Inflammatory macrophage treated with lipopolysaccharide for 1 hour (primary cell): ENCODE measurements around the gene MERTK.
A peak's percentile ranks its signal among the peaks of the same experiment; 100 is the strongest.
"Not testable (repeated sequence)": the region's sequence is repeated elsewhere in the genome, so short reads cannot be mapped to it uniquely, and the experiment has no call there.

Experiments used
- DNase-seq, 2 donors: peaks; one replicate each; pipeline ENCODE4 v3.0.0-alpha.2; 2020 to 2022

The MERTK gene

DNA sequence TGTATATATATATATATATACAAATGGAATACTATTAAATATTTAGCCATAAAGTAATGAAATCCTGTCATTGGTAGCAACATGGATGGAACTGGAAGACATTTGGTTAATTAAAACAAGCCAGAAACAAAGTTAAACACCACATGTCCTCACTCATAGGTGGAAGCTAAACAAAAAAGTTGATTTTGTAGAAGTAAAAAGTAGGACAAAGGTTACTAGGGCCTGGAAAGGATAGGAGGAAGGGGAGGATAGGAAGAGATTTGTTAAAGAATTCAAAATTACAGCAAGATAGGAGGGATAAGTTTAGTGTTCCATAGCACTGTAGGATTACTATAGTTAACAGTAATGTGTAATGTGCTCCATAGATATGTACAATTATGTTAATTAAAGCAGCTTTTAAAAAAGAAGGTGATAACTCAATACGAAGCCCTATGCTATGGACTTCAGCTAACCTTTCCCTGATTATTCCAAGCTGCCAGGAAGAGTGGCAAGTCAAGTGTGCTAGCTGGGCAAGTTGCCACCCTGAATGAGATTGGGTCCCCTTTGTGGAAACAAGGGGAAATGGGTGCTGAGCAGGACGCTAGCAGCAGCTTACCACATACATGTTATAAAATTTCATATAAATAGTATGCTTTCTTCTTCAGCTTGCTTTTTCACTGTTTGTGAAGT lies 12.3 kb downstream of the MERTK start:
- no peak for DNase-seq

DNA sequence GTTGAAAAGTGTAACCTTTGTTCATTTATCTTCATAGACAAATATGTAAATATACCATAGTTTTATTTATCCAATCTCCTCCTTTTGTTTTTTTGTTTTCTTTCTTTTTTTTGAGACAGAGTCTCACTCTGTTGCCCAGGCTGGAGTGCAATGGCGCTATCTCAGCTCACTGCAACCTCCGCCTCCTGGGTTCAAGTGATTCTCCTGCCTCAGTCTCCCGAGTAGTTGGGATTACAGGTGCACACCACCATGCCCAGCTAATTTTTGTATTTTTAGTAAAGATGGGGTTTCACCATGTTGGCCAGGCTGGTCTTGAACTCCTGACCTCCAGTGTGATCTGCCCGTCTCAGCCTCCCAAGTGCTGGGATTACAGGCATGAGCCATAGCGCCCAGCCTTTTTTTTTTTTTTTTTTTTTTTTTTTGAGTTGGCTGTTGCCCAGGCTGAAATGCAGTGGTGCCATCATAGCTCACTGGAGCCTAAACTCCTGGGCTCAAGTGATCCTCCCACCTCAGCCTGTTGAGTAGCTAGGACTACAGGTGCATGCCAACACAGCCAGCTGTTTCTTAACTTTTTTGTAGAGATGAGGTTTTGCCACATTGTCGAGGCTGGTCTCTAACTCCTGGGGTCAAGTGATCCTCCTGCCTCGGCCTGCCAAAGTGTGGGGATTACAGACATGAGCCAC lies 13.0 kb downstream of the MERTK start:
- DNase-seq, result not testable (repeated sequence)

DNA sequence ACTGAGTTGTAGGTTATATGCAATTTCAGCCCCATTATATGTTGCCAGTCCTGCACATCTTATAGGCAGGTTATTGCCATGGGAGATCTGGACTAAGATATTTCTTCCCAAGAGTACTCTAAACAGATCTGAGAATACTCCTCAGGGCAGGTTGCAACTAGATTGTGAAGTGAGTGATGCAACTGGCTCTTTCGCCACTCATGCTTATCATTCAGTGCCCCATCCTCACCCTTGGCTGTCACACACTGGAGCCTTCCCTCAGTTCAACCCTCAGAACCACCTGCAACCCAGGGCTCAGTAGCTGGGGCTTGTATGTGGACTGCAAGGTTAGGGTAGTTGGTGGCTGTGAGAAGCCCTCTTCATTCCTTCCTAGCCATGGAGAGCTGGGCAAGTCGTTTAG lies 14.1 kb downstream of the MERTK start:
- no peak for DNase-seq

DNA sequence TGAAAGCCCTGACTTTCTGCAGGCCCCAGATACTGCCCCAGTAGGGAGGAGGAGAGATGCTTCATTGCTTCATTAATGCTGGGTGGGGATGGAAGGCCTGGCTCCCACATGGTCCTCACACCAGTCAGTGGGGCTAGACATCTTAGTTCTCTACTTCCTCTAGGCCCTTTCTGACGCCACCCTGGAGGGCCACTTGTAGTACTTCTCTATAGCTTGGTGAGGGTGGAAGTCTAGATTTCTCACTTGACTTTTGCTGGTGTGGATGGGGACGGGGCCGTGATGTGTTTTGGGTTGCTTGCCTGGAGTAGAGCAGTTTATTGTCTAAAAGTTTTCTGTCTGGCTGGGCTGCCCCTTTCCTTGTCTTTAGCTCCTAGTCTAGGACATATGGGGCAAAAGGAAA lies 18.7 kb downstream of the MERTK start:
- DNase-seq, result no peak

DNA sequence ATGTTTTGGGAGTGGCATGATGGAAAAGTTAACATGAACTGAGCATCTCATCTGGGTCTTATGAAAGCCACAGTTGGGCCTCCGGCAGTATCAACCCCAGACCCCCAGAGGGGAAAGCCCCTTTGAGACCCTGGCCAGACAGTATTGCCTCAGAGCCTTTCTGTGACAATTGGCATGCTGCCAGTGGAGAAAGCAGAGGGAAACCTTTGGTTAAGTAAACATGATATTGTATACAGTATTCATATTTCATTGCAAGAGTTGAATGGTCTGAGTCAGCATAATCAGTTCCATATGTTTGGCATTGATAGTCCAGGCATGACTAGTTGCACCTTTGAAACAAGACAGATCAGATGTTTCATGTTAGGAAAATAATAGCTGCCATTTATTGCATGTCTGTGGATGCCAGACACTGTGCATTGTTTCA lies 20.0 kb downstream of the MERTK start:
- no peak for DNase-seq

DNA sequence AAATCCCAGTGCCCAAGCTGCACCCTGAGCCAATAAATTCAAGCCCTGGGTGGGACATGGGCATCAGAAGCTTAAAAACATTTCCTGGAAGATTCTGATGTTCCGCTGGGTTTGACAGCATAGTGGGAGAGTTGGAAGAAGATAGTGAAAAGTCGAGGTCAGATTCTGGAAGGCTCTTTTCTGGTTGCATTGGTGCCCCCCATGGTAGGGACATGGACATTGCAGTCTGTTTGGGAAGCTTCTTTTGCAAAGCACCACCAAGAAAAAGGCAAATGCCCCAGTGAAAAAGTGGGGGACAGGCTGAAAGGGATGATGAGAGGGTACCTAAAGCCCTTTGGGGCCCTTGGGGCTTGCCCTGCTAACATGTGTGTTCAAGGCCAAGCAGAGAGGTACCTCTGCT lies 21.0 kb downstream of the MERTK start:
- DNase-seq, result no peak

DNA sequence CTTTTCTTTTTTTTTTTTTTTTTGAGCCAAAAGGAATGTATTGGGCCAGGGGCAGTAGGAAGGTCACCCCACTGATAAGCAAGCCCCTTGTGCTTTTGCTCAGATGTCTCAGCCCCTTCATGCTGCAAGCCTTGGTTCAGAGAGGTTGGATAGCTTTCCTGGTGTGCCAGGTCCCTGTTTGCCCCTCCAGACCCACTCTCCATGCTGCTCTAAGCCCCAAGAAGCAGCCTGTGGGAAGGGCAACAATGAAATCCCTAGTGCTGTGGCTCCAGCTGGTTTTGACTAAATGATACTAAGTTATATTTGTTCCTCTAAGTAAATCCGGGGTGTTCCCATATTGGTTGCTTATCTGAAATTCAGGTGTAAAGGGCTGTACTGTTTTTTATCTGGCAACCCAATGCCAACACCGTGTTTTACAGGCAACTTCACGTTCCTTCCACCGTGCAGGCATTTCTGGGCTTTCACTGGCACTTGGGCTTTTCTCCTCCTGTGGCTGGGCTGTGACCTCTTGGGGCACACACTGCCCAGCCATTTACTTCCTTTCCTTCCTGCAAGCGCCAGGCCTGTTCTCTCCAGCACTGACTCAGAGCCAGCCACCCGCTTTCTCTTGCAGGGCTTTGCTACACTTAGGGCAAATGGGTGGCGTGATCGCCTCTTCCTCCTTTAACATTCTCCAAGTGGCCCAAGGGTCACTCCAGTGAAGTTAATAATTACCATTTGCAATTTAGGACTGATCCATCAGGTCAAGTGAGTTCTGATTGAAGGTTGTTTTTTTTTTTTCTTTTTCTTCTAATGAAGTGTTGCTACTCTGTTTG lies 21.6 kb downstream of the MERTK start:
- peak; percentile 79 to 84 for DNase-seq

DNA sequence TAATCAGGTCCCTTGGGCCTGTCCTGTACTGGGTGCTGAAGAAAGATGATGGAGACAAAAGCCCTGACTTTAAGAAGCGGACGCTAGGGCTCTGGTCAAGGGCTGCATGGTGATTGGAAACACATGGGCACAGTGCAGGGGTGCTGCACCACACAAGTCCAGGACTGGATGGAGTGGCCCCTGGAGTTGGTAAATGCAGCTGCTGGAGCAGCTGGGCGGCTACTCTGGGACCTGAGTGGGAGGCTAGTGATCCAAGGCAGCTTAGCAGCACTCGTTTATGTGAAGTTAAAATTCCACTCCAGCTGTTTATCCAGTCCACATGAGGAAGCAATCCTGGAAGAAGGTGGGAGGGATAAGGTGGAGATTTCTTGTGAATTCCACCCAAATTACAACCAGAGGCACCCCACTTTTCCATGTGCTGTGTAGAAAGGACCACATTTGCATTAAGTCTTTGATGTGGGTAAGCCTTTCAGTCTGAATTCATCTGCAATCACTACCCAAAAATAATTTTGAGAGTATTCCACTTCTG lies 24.9 kb downstream of the MERTK start:
- no peak for DNase-seq

DNA sequence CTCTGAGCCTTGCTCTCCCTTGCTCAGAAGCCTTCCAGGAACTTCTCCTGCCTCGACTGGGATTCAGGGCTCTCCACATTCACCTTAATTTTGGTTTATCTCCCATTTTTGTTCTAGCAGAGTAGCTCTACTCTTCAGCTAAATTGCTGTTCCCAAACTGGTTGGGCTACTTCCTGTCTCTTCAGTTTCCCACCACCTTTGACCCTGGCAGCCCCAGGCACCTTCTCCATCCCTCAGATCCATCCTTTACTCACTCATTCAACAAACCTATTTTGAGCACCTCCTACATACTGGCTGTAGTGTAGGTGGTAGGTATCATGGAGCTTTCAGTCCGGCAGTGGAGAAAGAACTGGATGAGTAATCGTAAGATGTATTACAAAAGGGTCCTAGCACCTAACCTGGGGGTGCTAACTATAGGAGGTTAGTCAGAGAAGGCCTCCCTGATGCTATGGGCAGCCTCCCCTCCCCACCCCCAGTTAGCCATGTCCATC lies 26.3 kb downstream of the MERTK start:
- DNase-seq, result no peak

DNA sequence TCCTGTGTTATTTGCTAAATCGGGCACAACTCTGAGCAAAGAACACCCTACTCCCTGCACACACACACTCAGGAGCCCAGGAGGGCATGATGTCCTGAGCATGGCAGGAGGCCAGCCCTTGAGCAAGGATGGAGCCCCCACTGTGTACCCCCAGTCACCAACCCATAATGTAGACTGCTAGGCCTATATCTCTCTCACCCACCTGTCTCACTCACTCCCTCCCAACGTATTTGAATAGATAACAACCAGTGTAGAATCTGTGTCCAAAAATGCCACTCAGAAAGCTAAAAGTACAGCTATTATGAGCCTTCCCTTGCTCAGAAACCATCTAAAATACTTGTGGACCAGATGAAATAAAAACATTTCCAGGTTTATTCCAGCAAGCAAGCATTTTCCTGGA lies 29.3 kb downstream of the MERTK start:
- DNase-seq, result no peak

DNA sequence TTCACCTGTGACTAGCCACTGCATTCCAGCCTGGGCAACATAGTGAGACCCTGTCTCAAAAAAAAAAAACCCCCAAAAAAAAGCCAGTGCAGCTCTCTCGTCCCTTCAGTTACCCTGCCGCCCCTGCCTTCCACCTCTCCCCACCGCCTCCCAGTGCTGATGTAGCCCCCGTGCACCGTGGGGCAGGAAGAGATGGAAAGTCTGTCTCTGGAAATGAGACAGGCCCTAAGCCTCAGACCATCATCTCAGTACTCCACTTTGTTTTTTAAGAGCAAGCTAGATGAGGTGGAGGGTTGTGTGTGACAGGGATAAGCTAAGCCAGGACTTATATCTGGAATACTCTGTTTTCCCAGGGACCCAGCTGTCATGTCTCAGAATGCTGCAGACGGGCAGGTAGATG lies 32.0 kb downstream of the MERTK start:
- DNase-seq, result no peak

DNA sequence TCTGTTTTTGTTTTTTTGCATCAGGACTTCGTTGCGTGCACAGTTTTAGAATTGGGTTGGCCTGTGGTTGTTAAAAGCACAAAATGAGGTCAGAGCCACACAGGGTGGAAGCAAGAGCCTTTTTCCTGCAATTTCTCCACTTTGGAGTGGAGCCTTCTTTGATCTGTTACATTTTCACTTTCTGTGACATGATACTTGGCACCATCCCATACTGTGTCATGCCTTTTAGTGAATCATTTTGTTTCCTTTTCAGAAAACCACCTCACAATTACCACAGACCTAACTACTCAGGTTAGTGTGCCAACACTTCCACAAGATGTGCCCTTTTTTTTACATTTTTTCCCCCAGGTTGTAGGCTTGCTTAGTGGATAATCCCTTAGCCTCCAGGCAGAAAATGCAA lies 32.5 kb downstream of the MERTK start:
- DNase-seq, result no peak

DNA sequence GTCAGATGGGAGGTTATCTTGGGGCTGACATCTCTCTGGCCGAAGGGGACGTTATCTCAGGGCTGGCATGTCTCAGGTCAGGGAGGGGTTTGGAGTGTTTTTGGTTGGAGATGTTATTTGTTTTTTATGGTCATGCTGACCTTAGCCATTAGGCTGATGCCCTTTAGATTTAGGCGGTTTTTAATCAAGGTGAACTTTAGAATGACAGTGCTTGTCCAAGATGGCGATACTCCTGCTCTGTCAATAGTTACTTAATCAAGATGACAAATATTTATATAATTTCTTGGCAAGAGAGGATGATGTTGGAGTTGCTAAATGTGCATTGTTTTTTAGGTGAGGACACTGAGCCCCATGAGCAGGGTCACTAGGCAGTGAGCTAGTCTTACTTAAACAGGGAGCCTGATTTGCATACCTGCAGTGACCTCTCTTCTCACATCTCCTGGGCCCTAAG lies 34.5 kb downstream of the MERTK start:
- DNase-seq, result no peak

DNA sequence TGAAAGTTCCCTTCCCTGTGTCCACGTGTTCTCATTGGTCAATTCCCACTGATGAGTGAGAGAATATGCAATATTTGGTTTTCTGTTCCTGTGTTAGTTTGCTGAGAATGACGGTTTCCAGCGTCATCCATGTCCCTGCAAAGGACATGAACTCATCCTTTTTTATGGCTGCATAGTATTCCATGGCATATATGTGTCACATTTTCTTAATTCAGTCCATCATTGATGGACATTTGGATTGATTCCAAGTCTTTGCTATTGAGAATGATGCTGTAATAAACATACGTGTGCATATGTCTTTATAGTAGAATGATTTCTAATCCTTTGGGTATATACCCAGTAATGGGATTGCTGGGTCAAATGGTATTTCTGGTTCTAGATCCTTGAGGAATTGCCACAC lies 35.5 kb downstream of the MERTK start:
- DNase-seq, result not testable (repeated sequence)

DNA sequence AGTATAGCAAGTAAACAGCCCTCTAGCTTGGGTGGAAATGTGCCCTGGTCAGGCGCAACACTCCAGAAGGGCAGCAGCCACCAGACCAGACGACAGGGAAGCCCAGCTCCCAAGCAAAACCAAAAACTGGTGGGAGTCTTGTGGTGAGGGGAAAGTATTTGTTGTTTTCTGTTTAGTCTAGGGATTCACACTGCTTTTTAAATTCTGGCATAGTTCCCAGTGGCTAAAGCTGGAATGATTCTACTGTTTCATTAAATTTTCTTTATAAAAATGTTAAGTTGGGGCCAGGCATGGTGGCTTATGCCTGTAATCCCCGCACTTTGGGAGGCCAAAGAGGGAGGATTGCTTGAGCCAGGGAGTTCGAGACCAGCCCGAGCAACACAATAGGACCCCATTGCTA lies 38.5 kb downstream of the MERTK start:
- no peak for DNase-seq

DNA sequence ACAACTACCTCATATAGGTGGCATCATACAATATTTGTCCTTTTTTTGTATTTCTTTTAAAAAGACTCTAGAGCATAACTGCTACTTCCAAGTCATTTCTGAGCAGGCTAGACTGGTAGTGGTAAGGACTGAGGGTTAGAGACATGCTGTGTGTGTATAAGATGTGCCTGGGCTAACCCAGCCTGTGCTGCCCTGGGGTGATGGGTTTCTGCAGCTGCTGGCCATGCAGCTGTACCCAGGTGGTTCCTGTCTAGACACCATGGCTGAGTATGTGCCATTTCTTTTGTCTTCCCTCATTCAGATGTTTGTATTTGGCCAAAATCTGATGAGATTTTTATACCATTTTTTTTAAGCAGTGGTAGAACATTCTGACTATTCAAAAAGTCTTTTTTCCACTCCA lies 40.0 kb downstream of the MERTK start:
- no peak for DNase-seq

DNA sequence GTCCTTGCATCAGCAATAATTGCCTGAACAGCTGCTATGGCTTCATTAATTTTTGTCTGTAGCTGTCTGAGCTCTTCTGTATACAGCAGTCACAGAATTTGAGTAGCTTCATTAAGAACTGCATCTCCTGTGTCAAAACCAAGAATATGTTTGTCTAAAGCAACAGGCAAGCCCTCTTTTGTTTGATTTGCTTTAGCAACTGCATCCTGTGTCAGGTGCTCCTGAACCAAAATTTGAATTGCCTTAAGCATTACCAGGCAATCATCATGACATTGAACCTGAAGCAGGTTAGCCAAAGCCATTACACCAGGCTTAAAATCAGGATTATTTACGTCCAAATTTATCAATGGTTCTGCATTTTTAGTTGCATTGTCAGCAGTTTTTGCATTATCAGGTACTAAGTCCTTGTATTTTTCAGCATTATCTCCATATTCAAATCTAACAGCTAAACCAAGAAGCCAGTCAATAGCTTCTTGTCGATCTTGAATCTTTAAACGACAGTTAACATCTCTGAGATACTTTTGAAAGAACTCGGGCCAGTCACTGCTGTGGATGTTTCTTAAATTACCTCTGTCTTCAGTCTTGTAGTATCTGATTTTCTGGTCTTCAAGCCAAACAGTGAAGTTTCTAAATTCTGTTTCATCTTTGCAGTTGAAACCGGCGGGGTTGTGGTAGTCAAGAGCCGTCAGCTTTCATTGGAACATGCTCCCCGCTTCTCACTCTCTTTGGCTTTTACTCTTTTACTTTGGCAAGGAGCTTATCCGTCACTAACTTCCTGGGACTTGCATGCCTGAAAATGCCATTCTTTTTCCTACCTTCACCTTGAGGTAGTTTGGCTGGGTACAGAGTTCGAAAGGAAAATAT lies 42.2 kb downstream of the MERTK start:
- no peak for DNase-seq

DNA sequence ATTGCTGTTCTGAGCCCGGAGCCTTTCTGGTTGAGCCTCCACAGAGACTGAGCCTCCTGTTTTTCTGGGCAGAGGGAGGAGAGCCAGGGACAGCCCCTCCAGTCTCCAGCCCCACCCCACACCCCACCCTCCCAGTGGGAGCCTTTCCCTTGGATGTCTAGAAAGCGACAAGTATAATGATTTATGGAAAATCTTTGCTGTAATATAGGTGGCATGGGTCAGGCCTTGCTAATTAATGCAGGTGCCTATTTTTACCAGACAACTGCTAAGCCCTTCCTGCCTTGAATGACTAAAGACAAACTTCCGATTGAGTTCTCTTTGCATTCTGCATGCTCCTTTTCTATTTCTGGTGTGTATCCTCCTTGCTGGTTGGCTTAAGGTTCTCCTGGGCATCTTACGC lies 43.1 kb downstream of the MERTK start:
- no peak for DNase-seq

DNA sequence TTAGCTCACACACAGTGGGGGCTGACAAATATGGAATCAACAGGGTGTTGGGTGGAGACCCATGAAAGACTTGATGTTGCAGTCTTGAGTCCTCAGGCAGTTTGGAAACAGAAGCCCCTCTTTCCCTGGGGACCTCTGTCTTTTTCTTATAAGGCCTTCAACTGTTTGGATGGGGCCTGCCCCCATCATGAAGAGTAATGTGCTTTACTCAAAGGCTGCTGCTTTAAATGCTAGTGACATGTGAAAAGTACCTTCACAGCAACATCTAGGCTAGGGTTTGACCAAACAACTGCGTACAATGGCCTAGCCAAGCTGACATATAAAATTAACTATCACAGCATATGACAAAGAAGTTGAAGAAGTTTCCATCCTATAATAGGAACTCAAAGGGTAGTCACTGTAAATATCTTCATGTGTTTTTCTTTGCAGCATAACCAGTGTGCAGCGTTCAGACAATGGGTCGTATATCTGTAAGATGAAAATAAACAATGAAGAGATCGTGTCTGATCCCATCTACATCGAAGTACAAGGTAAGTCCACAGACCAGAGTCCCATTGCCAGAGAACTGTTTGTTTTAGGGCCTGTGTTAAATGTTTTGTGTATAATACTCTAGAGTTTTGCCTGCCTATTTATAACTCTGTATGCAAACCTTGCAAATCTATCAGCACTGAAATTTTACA lies 46.3 kb downstream of the MERTK start:
- no peak for DNase-seq

DNA sequence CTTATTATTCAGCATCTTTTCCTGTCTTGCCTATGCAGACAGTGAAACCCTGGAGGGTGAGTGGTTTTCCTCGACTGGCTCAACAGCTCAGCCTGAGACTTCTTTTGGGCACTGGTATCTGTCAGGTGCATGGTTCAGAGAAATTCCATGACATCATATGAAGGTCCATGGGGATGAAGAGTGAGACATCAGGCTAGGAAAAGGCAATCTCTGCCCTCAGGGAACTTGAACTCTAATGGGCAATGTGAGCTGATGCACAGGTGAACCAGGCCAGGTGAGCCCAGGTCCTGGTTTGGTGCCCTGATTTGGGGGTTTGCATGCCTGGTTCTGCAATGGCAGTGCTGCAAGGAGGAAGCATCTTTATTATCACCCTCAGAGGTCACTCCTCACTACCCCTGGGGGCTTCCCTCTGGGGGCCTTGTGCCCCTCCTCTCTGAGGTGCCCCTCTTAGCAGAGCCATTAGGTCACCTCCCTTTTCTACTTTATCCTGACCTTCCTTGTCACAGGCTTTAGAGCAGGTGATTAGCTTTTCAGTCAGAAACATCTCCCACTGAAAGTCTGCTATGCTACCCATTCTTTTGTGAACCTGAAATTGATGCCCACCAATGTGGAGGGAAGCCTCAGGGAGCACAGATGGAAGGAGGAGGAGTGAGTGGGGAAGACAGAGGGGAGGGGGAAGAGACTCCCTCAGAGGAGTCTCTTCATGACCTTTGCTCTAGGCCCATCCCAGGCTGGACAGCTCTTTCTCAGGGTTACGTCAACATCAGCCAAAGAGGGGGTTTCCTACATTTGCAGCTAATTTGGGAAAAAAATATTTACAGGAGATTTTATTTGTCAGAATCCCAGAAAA lies 47.3 kb downstream of the MERTK start:
- DNase-seq, result no peak
